Calu3 (cell line): ENCODE measurements around the gene APEH. TPM values are rescaled to one million over a fixed set of nuclear protein-coding genes. Genes with fewer than 3 reads are reported as not detected.

ENCODE experiments used
- BruUV-seq: library from RNA; stranded (reverse); fragments of 400-500 nt; replicated peaks from 2 replicates; lab custom pipeline; 2021; lab: Mats Ljungman, UMichigan
- CTCF ChIA-PET: fragments of 300-600 bp; sonication (Branson Sonifier 250); formaldehyde crosslinking; loops from one replicate; lab custom pipeline; 2022; ENCODE audit warnings: antibody characterized with exemption; lab: Charles Lee
- DNase-seq: peaks from one replicate; pipeline ENCODE4 v3.0.0; 2022
- H3K27ac Mint-ChIP-seq: one replicate; pipeline ENCODE4 v1.8.0; 2022; ENCODE audit warnings: mixed read lengths; ENCODE audit not compliant: unreplicated experiment
- H3K27me3 Mint-ChIP-seq: one replicate; pipeline ENCODE4 v1.8.0; 2022; ENCODE audit warnings: mixed read lengths; ENCODE audit not compliant: unreplicated experiment
- H3K36me3 Mint-ChIP-seq: one replicate; pipeline ENCODE4 v1.8.0; 2022; ENCODE audit warnings: mild to moderate bottlenecking, moderate library complexity, mixed read lengths; ENCODE audit not compliant: insufficient read depth, unreplicated experiment
- H3K4me1 Mint-ChIP-seq: one replicate; pipeline ENCODE4 v1.8.0; 2022; ENCODE audit warnings: mild to moderate bottlenecking, low read depth, mixed read lengths; ENCODE audit not compliant: unreplicated experiment
- H3K4me3 Mint-ChIP-seq: one replicate; pipeline ENCODE4 v1.8.0; 2022; ENCODE audit warnings: mild to moderate bottlenecking, low read depth, moderate library complexity, mixed read lengths; ENCODE audit not compliant: unreplicated experiment
- H3K9me3 Mint-ChIP-seq: one replicate; pipeline ENCODE4 v1.8.0; 2022; ENCODE audit warnings: low read depth, mixed read lengths; ENCODE audit not compliant: unreplicated experiment
- CTCF ChIP-seq: fragments of 200-600 bp; IDR thresholded peaks from one replicate; pipeline ENCODE4 v1.8.0; 2022; ENCODE audit warnings: antibody characterized with exemption; ENCODE audit not compliant: unreplicated experiment
- intact Hi-C: fragments of 100-400 bp; cut with micrococcal nuclease; formaldehyde crosslinking; loops from one replicate; pipeline ENCODE4 v1.10.0; 2022; ENCODE audit not compliant: unreplicated experiment
- total RNA-seq: library from RNA; stranded (reverse); gene quantifications from 2 replicates; pipeline ENCODE4 v1.2.3, GENCODE V29; 2022

APEH gene
- total RNA-seq, 1 experiment from 2014 or later = 187 TPM

- Mint-ChIP-seq H3K9me3 (peaks cover 2% of the 10 kb centered on the region), H3K36me3 (peaks cover 65% of the 10 kb centered on the region), H3K4me3 (no peak overlapping the region), H3K4me1 (peaks cover 10% of the 10 kb centered on the region), H3K27me3 (no peaks in the 10 kb centered on the region), H3K27ac (no peak overlapping the region)
- no TSS peak for BruUV-seq
- intact Hi-C loops = no loop called here
- CTCF ChIA-PET = no interaction called here
- no peak for TF ChIP-seq CTCF
- no peak for DNase-seq
Measured at GRCh38 chr3:49717211-49717958, 43.2 kb downstream of the APEH start.

- H3K4me1 Mint-ChIP-seq = peaks cover 10% of the 10 kb centered on the region
- intact Hi-C loops = no loop called here
- H3K36me3 Mint-ChIP-seq = peaks cover 73% of the 10 kb centered on the region
- no TSS peak for BruUV-seq
- CTCF ChIA-PET = no interaction called here
- DNase-seq = no peak
- no peak for TF ChIP-seq CTCF
- no peaks in the 10 kb centered on the region for H3K27me3 Mint-ChIP-seq
- H3K27ac Mint-ChIP-seq = peak overlapping the region; percentile 52
- H3K9me3 Mint-ChIP-seq = peaks cover 2% of the 10 kb centered on the region
- H3K4me3 Mint-ChIP-seq = peak overlapping the region; percentile 46
Measured at GRCh38 chr3:49717959-49718857, 44.1 kb downstream of the APEH start.

- DNase-seq = no peak
- intact Hi-C loops = no loop called here
Measured at GRCh38 chr3:49718858-49719213, 44.7 kb downstream of the APEH start.

More at GRCh38 chr3:49718858-49719213, 44.7 kb downstream of the APEH start:
- BruUV-seq = no TSS peak
- peaks cover 10% of the 10 kb centered on the region for H3K4me1 Mint-ChIP-seq
- H3K36me3 Mint-ChIP-seq = peaks cover 79% of the 10 kb centered on the region
- peak overlapping the region; percentile 52 for H3K27ac Mint-ChIP-seq
- peak overlapping the region; percentile 46 for H3K4me3 Mint-ChIP-seq
- H3K27me3 Mint-ChIP-seq = no peaks in the 10 kb centered on the region
- H3K9me3 Mint-ChIP-seq = peaks cover 2% of the 10 kb centered on the region
- CTCF ChIA-PET = no interaction called here
- TF ChIP-seq CTCF = no peak
